Measurements from ENCODE around the gene ACO1.
"Not testable (repeated sequence)": the region's sequence is repeated elsewhere in the genome, so short reads cannot be mapped to it uniquely, and the experiment has no call there.

The ACO1 gene

DNA sequence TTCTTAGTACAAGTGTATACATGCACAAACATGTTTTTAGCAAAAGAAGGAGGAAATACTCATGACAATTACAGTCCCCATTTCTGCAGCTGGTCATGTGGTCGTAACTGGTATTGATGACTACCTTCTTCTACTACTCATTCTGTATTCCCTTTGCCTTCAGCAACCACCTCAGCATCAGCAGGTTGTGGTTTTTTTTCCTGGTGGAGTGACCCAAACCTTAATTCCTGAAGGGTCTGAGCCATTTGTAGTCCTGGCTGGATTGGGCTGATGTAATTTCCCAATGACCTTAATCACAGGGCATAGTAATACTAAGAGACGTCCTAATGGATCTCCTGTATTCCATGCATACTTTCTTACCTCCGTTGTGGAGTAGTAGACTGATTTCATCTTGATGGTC, 31.0 kb upstream of the ACO1 start:
- H3K9me3 ChIP-seq (ENCODE audit: control insufficient read depth, low read length); H4K91ac ChIP-seq (ENCODE audit: low read length); H3K4me1 ChIP-seq (ENCODE audit: control insufficient read depth, insufficient read depth, low read depth, low read length); H3K4me3 ChIP-seq (ENCODE audit: insufficient read depth in 1 of 2, low read depth in 1 of 2, low read length in 2 of 2); H2BK120ac ChIP-seq (ENCODE audit: low read depth, low read length); H3K9ac ChIP-seq (ENCODE audit: low read length); H2AFZ ChIP-seq (ENCODE audit: low read depth, low read length); H2BK12ac ChIP-seq (ENCODE audit: low read length in 2 of 2); H3K27ac ChIP-seq (ENCODE audit: low read length, poor library complexity, severe bottlenecking); H3K14ac ChIP-seq (ENCODE audit: low read length in 2 of 2); DNase-seq; H4K8ac ChIP-seq (ENCODE audit: low read length); H2BK15ac ChIP-seq (ENCODE audit: low read depth, poor library complexity, severe bottlenecking); H2BK5ac ChIP-seq (ENCODE audit: low read depth, low read length, poor library complexity, severe bottlenecking); H3K36me3 ChIP-seq (ENCODE audit: control insufficient read depth in 1 of 2, insufficient read depth in 2 of 2, low read depth in 1 of 2, low read length in 2 of 2); H3K27me3 ChIP-seq (ENCODE audit: control insufficient read depth in 1 of 2, insufficient read depth in 1 of 2, low read length in 2 of 2); H3K18ac ChIP-seq (ENCODE audit: low read depth in 1 of 2, low read length in 2 of 2); H2AK5ac ChIP-seq (ENCODE audit: low read length, severe bottlenecking); H3K23ac ChIP-seq (ENCODE audit: low read length in 2 of 2); H3K4ac ChIP-seq (ENCODE audit: low read depth in 1 of 2, low read length in 2 of 2); H3K79me1 ChIP-seq (replicated peaks; ENCODE audit: low read length, poor library complexity, severe bottlenecking); H3K4me2 ChIP-seq (ENCODE audit: low read length, poor library complexity, severe bottlenecking): not testable (repeated sequence)
- 69% methylated on average over 3 of the region's 3 CpGs for WGBS

DNA sequence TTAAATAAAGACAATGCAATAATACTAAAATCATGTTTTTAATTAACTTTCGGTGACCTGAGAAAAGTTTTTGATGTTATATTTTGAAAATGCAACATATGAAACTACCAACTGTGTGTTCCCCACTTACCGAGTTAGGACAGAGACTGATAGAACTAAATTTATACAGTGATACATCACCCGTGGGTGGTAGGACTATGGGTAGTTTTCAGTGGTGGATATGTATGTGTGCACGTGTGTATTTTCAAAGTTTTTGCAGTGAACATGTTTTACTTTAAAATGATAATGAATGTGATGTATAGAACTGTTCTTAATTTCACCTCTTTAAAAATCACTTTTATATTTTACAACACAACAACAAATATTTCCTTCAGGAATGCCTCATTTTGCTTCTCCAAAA, 25.0 kb upstream of the ACO1 start:
- no peak overlapping the region for H4K8ac ChIP-seq (ENCODE audit: low read length)
- H2BK12ac ChIP-seq (ENCODE audit: low read length in 2 of 2) = no peak overlapping the region
- H4K91ac ChIP-seq (ENCODE audit: low read length) = no peak overlapping the region
- no peak overlapping the region for H2BK5ac ChIP-seq (ENCODE audit: low read depth, low read length, poor library complexity, severe bottlenecking)
- WGBS = 77% methylated on average over 2 of the region's 4 CpGs
- H2BK120ac ChIP-seq (ENCODE audit: low read depth, low read length) = no peak overlapping the region
- peaks cover 4 to 8% of the 10 kb centered on the region in 2 experiments for H3K27me3 ChIP-seq (ENCODE audit: control insufficient read depth in 1 of 2, insufficient read depth in 1 of 2, low read length in 2 of 2)
- no peak overlapping the region for H3K27ac ChIP-seq (ENCODE audit: low read length, poor library complexity, severe bottlenecking)
- H3K4me3 ChIP-seq (ENCODE audit: insufficient read depth in 1 of 2, low read depth in 1 of 2, low read length in 2 of 2) = no peak overlapping the region
- H3K14ac ChIP-seq (ENCODE audit: low read length in 2 of 2) = no peak overlapping the region
- H3K79me1 ChIP-seq (replicated peaks; ENCODE audit: low read length, poor library complexity, severe bottlenecking) = no peaks in the 10 kb centered on the region
- no peaks in the 10 kb centered on the region for H3K36me3 ChIP-seq (ENCODE audit: control insufficient read depth in 1 of 2, insufficient read depth in 2 of 2, low read depth in 1 of 2, low read length in 2 of 2)
- no peak overlapping the region for H2AFZ ChIP-seq (ENCODE audit: low read depth, low read length)
- no peaks in the 10 kb centered on the region for H3K9me3 ChIP-seq (ENCODE audit: control insufficient read depth, low read length)
- H3K4me2 ChIP-seq (ENCODE audit: low read length, poor library complexity, severe bottlenecking) = no peak overlapping the region
- no peak overlapping the region for H3K18ac ChIP-seq (ENCODE audit: low read depth in 1 of 2, low read length in 2 of 2)
- H2AK5ac ChIP-seq (ENCODE audit: low read length, severe bottlenecking) = no peak overlapping the region
- no peak overlapping the region for H3K9ac ChIP-seq (ENCODE audit: low read length)
- no peak for DNase-seq
- H3K23ac ChIP-seq (ENCODE audit: low read length in 2 of 2) = no peak overlapping the region
- H3K4me1 ChIP-seq (ENCODE audit: control insufficient read depth, insufficient read depth, low read depth, low read length) = no peaks in the 10 kb centered on the region
- H2BK15ac ChIP-seq (ENCODE audit: low read depth, poor library complexity, severe bottlenecking) = no peak overlapping the region
- H3K4ac ChIP-seq (ENCODE audit: low read depth in 1 of 2, low read length in 2 of 2) = no peak overlapping the region

DNA sequence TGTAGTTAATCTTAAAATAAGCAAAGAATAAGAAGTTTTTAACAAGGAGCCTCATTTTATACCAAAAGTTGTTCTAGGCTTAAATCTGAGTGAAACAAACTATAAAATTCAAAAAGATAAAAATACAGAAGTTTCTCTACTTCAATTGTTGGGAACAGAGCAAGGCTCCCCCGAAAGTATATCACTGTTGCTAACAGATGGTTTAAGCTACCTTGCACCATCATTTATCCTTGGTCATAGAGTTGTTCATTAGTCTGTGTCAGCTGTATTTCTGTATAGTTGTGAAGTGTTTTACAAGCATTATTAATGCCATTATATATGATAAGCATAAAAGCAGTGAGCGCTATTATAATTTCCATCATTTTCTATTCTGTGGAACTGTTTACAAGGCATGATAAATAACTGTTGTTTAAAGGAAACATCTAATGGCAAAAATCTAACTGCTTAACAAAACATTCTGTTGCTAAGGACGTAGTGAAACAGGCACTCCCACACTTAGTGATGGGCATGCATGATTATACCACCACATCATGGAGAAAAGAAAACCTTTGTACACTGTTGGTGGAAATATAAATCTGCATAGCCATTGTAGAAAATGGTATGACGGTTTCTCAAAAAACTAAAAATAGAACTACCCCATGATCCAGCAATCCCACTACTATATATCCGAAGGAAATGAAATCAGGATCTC, 23.3 kb upstream of the ACO1 start:
- Histone ChIP-seq H2BK120ac (ENCODE audit: low read depth, low read length) (no peak overlapping the region), H3K79me1 (replicated peaks; ENCODE audit: low read length, poor library complexity, severe bottlenecking) (no peaks in the 10 kb centered on the region), H3K14ac (ENCODE audit: low read length in 2 of 2) (no peak overlapping the region)

DNA sequence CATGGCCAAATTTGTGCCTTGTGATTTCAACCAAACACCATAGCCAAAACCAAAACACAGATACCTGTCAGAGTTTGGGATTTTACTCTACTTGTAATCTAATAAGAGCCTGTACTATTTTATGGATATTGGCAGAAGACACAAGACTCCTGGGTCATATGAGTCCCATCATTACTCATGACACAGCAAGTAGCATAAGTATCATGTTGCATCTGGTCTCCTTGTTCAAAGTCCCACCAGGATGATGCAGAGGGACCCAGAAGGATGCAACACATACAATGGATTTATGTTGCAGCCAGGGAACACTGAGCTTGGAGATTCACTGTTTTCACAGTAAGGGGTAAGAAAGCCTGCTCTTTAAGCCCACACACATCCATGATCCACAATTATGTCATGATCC, 13.2 kb upstream of the ACO1 start:
- DNase-seq = no peak
- Histone ChIP-seq H3K4me3 (ENCODE audit: insufficient read depth in 1 of 2, low read depth in 1 of 2, low read length in 2 of 2) (no peak overlapping the region), H3K9me3 (ENCODE audit: control insufficient read depth, low read length) (peaks cover 40% of the 10 kb centered on the region), H4K8ac (ENCODE audit: low read length) (no peak overlapping the region), H2BK120ac (ENCODE audit: low read depth, low read length) (no peak overlapping the region), H3K27me3 (ENCODE audit: control insufficient read depth in 1 of 2, insufficient read depth in 1 of 2, low read length in 2 of 2) (peaks cover 0 to 4% of the 10 kb centered on the region in 2 experiments), H2BK5ac (ENCODE audit: low read depth, low read length, poor library complexity, severe bottlenecking) (no peak overlapping the region), H3K79me1 (replicated peaks; ENCODE audit: low read length, poor library complexity, severe bottlenecking) (no peaks in the 10 kb centered on the region), H4K91ac (ENCODE audit: low read length) (no peak overlapping the region), H3K4ac (ENCODE audit: low read depth in 1 of 2, low read length in 2 of 2) (no peak overlapping the region), H3K18ac (ENCODE audit: low read depth in 1 of 2, low read length in 2 of 2) (no peak overlapping the region), H3K36me3 (ENCODE audit: control insufficient read depth in 1 of 2, insufficient read depth in 2 of 2, low read depth in 1 of 2, low read length in 2 of 2) (no peaks in the 10 kb centered on the region), H3K4me2 (ENCODE audit: low read length, poor library complexity, severe bottlenecking) (no peak overlapping the region), H3K23ac (ENCODE audit: low read length in 2 of 2) (no peak overlapping the region), H2AK5ac (ENCODE audit: low read length, severe bottlenecking) (no peak overlapping the region), H3K27ac (ENCODE audit: low read length, poor library complexity, severe bottlenecking) (no peak overlapping the region), H2BK15ac (ENCODE audit: low read depth, poor library complexity, severe bottlenecking) (no peak overlapping the region), H2AFZ (ENCODE audit: low read depth, low read length) (no peak overlapping the region), H2BK12ac (ENCODE audit: low read length in 2 of 2) (no peak overlapping the region), H3K9ac (ENCODE audit: low read length) (no peak overlapping the region), H3K4me1 (ENCODE audit: control insufficient read depth, insufficient read depth, low read depth, low read length) (no peaks in the 10 kb centered on the region), H3K14ac (ENCODE audit: low read length in 2 of 2) (no peak overlapping the region)

More for the DNA sequence above, 23.3 kb upstream of the ACO1 start:
- Histone ChIP-seq H2BK15ac (ENCODE audit: low read depth, poor library complexity, severe bottlenecking) (no peak overlapping the region), H3K9me3 (ENCODE audit: control insufficient read depth, low read length) (no peaks in the 10 kb centered on the region), H3K4me1 (ENCODE audit: control insufficient read depth, insufficient read depth, low read depth, low read length) (no peaks in the 10 kb centered on the region), H2AK5ac (ENCODE audit: low read length, severe bottlenecking) (no peak overlapping the region), H2AFZ (ENCODE audit: low read depth, low read length) (no peak overlapping the region), H3K36me3 (ENCODE audit: control insufficient read depth in 1 of 2, insufficient read depth in 2 of 2, low read depth in 1 of 2, low read length in 2 of 2) (no peaks in the 10 kb centered on the region), H4K8ac (ENCODE audit: low read length) (no peak overlapping the region), H4K91ac (ENCODE audit: low read length) (no peak overlapping the region), H3K4me3 (ENCODE audit: insufficient read depth in 1 of 2, low read depth in 1 of 2, low read length in 2 of 2) (no peak overlapping the region), H3K27me3 (ENCODE audit: control insufficient read depth in 1 of 2, insufficient read depth in 1 of 2, low read length in 2 of 2) (peaks cover 4 to 8% of the 10 kb centered on the region in 2 experiments), H3K27ac (ENCODE audit: low read length, poor library complexity, severe bottlenecking) (no peak overlapping the region), H3K9ac (ENCODE audit: low read length) (no peak overlapping the region), H3K4ac (ENCODE audit: low read depth in 1 of 2, low read length in 2 of 2) (no peak overlapping the region), H3K18ac (ENCODE audit: low read depth in 1 of 2, low read length in 2 of 2) (no peak overlapping the region), H3K23ac (ENCODE audit: low read length in 2 of 2) (no peak overlapping the region), H2BK12ac (ENCODE audit: low read length in 2 of 2) (no peak overlapping the region), H3K4me2 (ENCODE audit: low read length, poor library complexity, severe bottlenecking) (no peak overlapping the region), H2BK5ac (ENCODE audit: low read depth, low read length, poor library complexity, severe bottlenecking) (no peak overlapping the region)
- WGBS = 77% methylated on average over 3 of the region's 5 CpGs
- DNase-seq = no peak
